HG03432 (cell line): ENCODE measurements around the gene A1CF.
"Not testable (repeated sequence)": the region's sequence is repeated elsewhere in the genome, so short reads cannot be mapped to it uniquely, and the experiment has no call there.

Source experiments
- ATAC-seq: cut with Tn5 transposase; IDR thresholded peaks from one replicate; pipeline ENCODE4 v1.9.1; 2021; ENCODE audit warnings: mild to moderate bottlenecking, moderate library complexity; ENCODE audit not compliant: unreplicated experiment

Gene A1CF

GRCh38 chr10:50794490-50794889, 90.9 kb downstream of the A1CF start:
- ATAC-seq, result no peak

- ATAC-seq, result peak; percentile 50
Observed at GRCh38 chr10:50788951-50789945, 96.2 kb downstream of the A1CF start.

- ATAC-seq, result not testable (repeated sequence)
Observed at GRCh38 chr10:50787962-50788361, 97.5 kb downstream of the A1CF start.

- ATAC-seq, result not testable (repeated sequence)
Observed at GRCh38 chr10:50782017-50782416, 103.4 kb downstream of the A1CF start.

- ATAC-seq, result not testable (repeated sequence)
Observed at GRCh38 chr10:50780036-50780435, 105.4 kb downstream of the A1CF start.

GRCh38 chr10:50774868-50775267, 110.6 kb downstream of the A1CF start:
- ATAC-seq, result peak; percentile 59

- not testable (repeated sequence) for ATAC-seq
Observed at GRCh38 chr10:50772042-50772441, 113.4 kb downstream of the A1CF start.

GRCh38 chr10:50766774-50767513, 118.5 kb downstream of the A1CF start:
- not testable (repeated sequence) for ATAC-seq
